Caco-2 (cell line): ENCODE data around the gene ROBO1. TPM values are rescaled to one million over a fixed set of nuclear protein-coding genes. Genes with fewer than 3 reads are reported as not detected.

Source experiments
- BruUV-seq: library from RNA; stranded (reverse); fragments of 400-500 nt; replicated peaks from 2 replicates; lab custom pipeline; 2021; lab: Mats Ljungman, UMichigan
- CTCF ChIA-PET: fragments of 300-600 bp; sonication (Branson Sonifier 250); formaldehyde crosslinking; loops from one replicate; lab custom pipeline; 2022; ENCODE audit warnings: antibody characterized with exemption; lab: Charles Lee
- POLR2A ChIA-PET: fragments of 300-600 bp; sonication (Branson Sonifier 250); formaldehyde crosslinking; loops from one replicate; lab custom pipeline; 2022; ENCODE audit warnings: antibody characterized with exemption; lab: Charles Lee
- DNase-seq, 2 experiments: peaks; one replicate each; pipeline versions ENCODE4 v3.0.0 to v3.0.0-alpha.2; 2020 to 2022
- H3K27me3 ChIP-seq: replicated peaks from 2 replicates; pipeline ENCODE4 v1.6.0; 2011; ENCODE audit warnings: low read length; ENCODE audit not compliant: control insufficient read depth, insufficient read depth
- H3K36me3 ChIP-seq: 2 replicates; pipeline ENCODE4 v1.5.1; 2011; ENCODE audit warnings: low read length; ENCODE audit not compliant: control insufficient read depth, insufficient read depth
- H3K4me1 ChIP-seq: fragments of 250-450 bp; sonication (Bioruptor Pico); 2 replicates; pipeline ENCODE4 v1.5.1; 2020; ENCODE audit warnings: mild to moderate bottlenecking
- H3K4me3 ChIP-seq: 2 replicates; pipeline ENCODE4 v1.5.1; 2011; ENCODE audit warnings: low read depth, mild to moderate bottlenecking, control low read depth, low read length
- H3K9me3 ChIP-seq: fragments of 250-450 bp; sonication (Bioruptor Pico); 2 replicates; pipeline ENCODE4 v1.5.1; 2020; ENCODE audit warnings: mild to moderate bottlenecking, moderate library complexity
- H3K27ac Mint-ChIP-seq: one replicate; pipeline ENCODE4 v1.8.0; 2022; ENCODE audit warnings: mixed read lengths; ENCODE audit not compliant: unreplicated experiment
- H3K27me3 Mint-ChIP-seq: one replicate; pipeline ENCODE4 v1.8.0; 2022; ENCODE audit warnings: mixed read lengths; ENCODE audit not compliant: insufficient read depth, unreplicated experiment
- H3K36me3 Mint-ChIP-seq: one replicate; pipeline ENCODE4 v1.8.0; 2022; ENCODE audit warnings: mild to moderate bottlenecking, mixed read lengths; ENCODE audit not compliant: insufficient read depth, unreplicated experiment
- H3K4me1 Mint-ChIP-seq: one replicate; pipeline ENCODE4 v1.8.0; 2022; ENCODE audit warnings: low read depth, mixed read lengths; ENCODE audit not compliant: unreplicated experiment
- H3K4me3 Mint-ChIP-seq: one replicate; pipeline ENCODE4 v1.8.0; 2022; ENCODE audit warnings: mild to moderate bottlenecking, moderate library complexity, mixed read lengths; ENCODE audit not compliant: unreplicated experiment
- H3K9me3 Mint-ChIP-seq: one replicate; pipeline ENCODE4 v1.8.0; 2022; ENCODE audit warnings: mixed read lengths; ENCODE audit not compliant: unreplicated experiment
- intact Hi-C: fragments of 100-400 bp; cut with micrococcal nuclease; formaldehyde crosslinking; loops from one replicate; pipeline ENCODE4 v1.10.0; 2022; ENCODE audit not compliant: unreplicated experiment
- total RNA-seq: library from RNA; stranded (reverse); gene quantifications from 2 replicates; pipeline ENCODE4 v1.2.3, GENCODE V29; 2022
- TF ChIP-seq, protein P1 (sequence below), 2 experiments: fragments of 200-600 bp in 1 of 2; IDR thresholded peaks; 1 replicate in 1 of 2; 2 replicates in 1 of 2; pipeline versions ENCODE4 v1.5.1 to v1.8.0; 2011 to 2022; ENCODE audit warnings: antibody characterized with exemption in 1 of 2, control low read depth in 1 of 2, inconsistent platforms in 1 of 2, low read depth in 1 of 2, low read length in 1 of 2, mild to moderate bottlenecking in 1 of 2, moderate library complexity in 1 of 2; ENCODE audit not compliant: insufficient read depth in 1 of 2, severe bottlenecking in 1 of 2, unreplicated experiment in 1 of 2

The ROBO1 gene
- total RNA-seq, 1 experiment from 2014 or later, result 1.8 TPM

GRCh38 chr3:78785004-78785403 lies 982.8 kb downstream of the ROBO1 start:
- TF ChIP-seq, protein P1, sequence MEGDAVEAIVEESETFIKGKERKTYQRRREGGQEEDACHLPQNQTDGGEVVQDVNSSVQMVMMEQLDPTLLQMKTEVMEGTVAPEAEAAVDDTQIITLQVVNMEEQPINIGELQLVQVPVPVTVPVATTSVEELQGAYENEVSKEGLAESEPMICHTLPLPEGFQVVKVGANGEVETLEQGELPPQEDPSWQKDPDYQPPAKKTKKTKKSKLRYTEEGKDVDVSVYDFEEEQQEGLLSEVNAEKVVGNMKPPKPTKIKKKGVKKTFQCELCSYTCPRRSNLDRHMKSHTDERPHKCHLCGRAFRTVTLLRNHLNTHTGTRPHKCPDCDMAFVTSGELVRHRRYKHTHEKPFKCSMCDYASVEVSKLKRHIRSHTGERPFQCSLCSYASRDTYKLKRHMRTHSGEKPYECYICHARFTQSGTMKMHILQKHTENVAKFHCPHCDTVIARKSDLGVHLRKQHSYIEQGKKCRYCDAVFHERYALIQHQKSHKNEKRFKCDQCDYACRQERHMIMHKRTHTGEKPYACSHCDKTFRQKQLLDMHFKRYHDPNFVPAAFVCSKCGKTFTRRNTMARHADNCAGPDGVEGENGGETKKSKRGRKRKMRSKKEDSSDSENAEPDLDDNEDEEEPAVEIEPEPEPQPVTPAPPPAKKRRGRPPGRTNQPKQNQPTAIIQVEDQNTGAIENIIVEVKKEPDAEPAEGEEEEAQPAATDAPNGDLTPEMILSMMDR (IDR thresholded peaks at IDR 0.05; ENCODE audit: insufficient read depth in 1 of 2, low read depth in 1 of 2, low read length in 1 of 2, severe bottlenecking in 1 of 2, unreplicated experiment in 1 of 2), result no peak
- H3K4me3 ChIP-seq, result no peak overlapping the region
- no peak overlapping the region for H3K27ac Mint-ChIP-seq
- no peak overlapping the region for H3K4me3 Mint-ChIP-seq
- no peaks in the 10 kb centered on the region for H3K9me3 ChIP-seq
- CTCF ChIA-PET, result no interaction called here
- BruUV-seq, result no TSS peak
- no peaks in the 10 kb centered on the region for H3K27me3 ChIP-seq
- no peaks in the 10 kb centered on the region for H3K4me1 Mint-ChIP-seq
- no peaks in the 10 kb centered on the region for H3K4me1 ChIP-seq
- no peaks in the 10 kb centered on the region for H3K36me3 Mint-ChIP-seq
- H3K9me3 Mint-ChIP-seq, result peaks cover 11% of the 10 kb centered on the region
- no peak for DNase-seq
- intact Hi-C loops, result no loop called here
- POLR2A ChIA-PET, result no interaction called here
- no peaks in the 10 kb centered on the region for H3K27me3 Mint-ChIP-seq
- no peaks in the 10 kb centered on the region for H3K36me3 ChIP-seq

DNA sequence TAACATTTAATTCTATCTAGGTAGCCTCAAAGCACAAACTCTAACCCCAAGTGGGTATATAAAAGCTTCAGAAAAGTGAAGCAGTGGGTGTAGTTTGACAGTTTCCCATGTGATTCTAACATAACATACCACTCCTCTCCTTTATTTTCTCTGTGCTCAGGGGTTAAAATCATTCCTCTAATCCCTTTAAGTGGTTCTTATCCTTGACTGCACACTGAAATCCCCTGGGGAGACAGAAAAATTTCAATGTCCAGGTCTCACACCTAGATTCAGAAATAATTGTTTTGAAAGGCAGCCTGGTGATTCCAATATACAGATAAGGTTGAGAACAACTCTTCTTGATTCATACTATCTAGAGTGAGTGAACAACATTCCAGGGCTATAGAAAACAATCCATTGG lies 986.4 kb downstream of the ROBO1 start:
- H3K27ac Mint-ChIP-seq, result no peak overlapping the region
- no peaks in the 10 kb centered on the region for H3K4me1 Mint-ChIP-seq
- peaks cover 11% of the 10 kb centered on the region for H3K9me3 Mint-ChIP-seq
- H3K27me3 Mint-ChIP-seq, result no peaks in the 10 kb centered on the region
- CTCF ChIA-PET, result no interaction called here
- POLR2A ChIA-PET, result no interaction called here
- Histone ChIP-seq H3K4me1 (no peaks in the 10 kb centered on the region), H3K9me3 (no peaks in the 10 kb centered on the region), H3K36me3 (no peaks in the 10 kb centered on the region), H3K27me3 (no peaks in the 10 kb centered on the region), H3K4me3 (no peak overlapping the region)
- intact Hi-C loops, result no loop called here
- no peaks in the 10 kb centered on the region for H3K36me3 Mint-ChIP-seq
- no TSS peak for BruUV-seq
- DNase-seq, result no peak
- TF ChIP-seq, protein P1 (IDR thresholded peaks at IDR 0.05; ENCODE audit: insufficient read depth in 1 of 2, low read depth in 1 of 2, low read length in 1 of 2, severe bottlenecking in 1 of 2, unreplicated experiment in 1 of 2), result no peak
- H3K4me3 Mint-ChIP-seq, result no peak overlapping the region

DNA sequence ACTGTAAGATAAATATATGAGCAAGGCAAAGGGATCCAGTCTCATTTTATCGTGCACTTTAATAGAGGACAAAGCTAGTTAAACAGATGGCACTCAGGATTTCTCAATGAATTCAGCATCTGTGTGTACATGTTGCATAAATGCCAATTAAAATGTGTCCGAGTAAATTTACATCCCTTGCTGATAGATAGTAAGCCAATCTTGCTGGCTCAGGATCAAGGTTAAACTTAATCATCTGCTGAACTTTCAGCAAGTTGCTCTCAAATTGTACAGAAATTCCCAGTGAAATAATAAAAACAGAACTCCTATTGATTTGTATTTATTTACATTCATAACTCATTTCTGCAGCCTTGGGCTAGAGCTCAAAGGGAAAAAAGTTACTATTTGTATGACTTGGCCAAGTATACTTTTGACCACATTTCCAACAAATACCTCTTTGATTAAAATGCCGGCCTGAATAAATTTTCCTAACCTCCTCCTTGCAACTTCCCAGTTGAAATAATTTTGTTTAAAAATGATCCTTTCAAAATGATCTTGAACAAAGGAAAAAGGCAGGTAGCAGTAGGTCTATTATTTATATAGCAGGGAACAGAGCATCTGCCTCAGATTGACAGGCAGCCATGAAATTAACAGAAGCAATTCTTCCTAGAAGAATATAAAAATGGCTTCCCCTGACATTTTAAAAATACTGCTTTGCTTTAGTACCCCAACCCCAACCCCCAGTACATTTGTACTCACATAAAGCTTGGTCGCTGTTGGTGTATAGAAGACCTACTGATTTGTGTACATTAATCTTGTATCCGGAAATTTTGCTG lies 1001.9 kb downstream of the ROBO1 start:
- TF ChIP-seq, protein P1 (IDR thresholded peaks at IDR 0.05; ENCODE audit: insufficient read depth in 1 of 2, low read depth in 1 of 2, low read length in 1 of 2, severe bottlenecking in 1 of 2, unreplicated experiment in 1 of 2), result no peak
- CTCF ChIA-PET, result no interaction called here
- Histone ChIP-seq H3K36me3 (no peaks in the 10 kb centered on the region), H3K9me3 (no peaks in the 10 kb centered on the region), H3K27me3 (no peaks in the 10 kb centered on the region), H3K4me1 (no peaks in the 10 kb centered on the region), H3K4me3 (no peak overlapping the region)
- BruUV-seq, result no TSS peak
- Mint-ChIP-seq H3K27ac (no peak overlapping the region), H3K4me3 (no peak overlapping the region), H3K4me1 (no peaks in the 10 kb centered on the region), H3K27me3 (no peaks in the 10 kb centered on the region), H3K36me3 (no peaks in the 10 kb centered on the region), H3K9me3 (no peaks in the 10 kb centered on the region)
- POLR2A ChIA-PET, result no interaction called here
- no peak for DNase-seq
- intact Hi-C loops, result no loop called here
